Measurements from ENCODE around the gene SCRT2.

Gene SCRT2

DNA sequence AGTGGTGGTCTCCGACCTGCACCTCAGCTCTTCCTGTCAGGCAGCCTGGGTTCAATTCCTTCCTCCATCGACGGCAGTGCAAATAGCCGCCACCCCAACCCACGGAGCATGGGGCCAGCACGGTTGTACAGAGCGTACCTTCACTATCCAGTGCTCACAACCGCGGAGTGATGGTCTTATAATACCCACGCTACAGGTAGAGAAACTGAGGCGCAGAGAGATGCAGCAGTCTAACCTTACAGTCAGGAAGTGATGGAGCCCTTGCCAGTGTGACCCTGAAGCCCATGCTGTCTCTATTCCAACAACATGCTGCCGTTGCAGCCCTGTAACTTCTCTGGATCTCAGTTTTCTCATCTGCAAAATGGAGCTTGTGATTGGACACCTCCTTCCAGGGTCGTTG is 11.0 kb downstream of the SCRT2 start:
- Histone ChIP-seq H3K27ac (no peak overlapping the region), H3K79me2 (ENCODE audit: insufficient read depth, low read depth) (no peaks in the 10 kb centered on the region), H4K20me1 (ENCODE audit: insufficient read depth) (no peaks in the 10 kb centered on the region), H3K4me1 (ENCODE audit: low read depth, poor library complexity, severe bottlenecking) (no peaks in the 10 kb centered on the region), H3K36me3 (ENCODE audit: insufficient read depth) (no peaks in the 10 kb centered on the region), H3K27me3 (ENCODE audit: insufficient read depth, low read depth) (no peaks in the 10 kb centered on the region), H3K4me2 (no peak overlapping the region), H3K4me3 (IDR thresholded peaks at IDR 0.05; ENCODE audit: insufficient read depth, low read depth, low read length) (no peak overlapping the region), H2AFZ (ENCODE audit: low read depth) (no peak overlapping the region), H3K9ac (no peak overlapping the region)
- no peak for TF ChIP-seq CTCF (conservative IDR thresholded peaks at IDR 0.05; ENCODE audit: low read depth, low read length)

GRCh38 chr20:664151-664550 is 11.5 kb downstream of the SCRT2 start:
- Histone ChIP-seq H3K27ac (no peak overlapping the region), H3K4me2 (no peak overlapping the region), H3K27me3 (ENCODE audit: insufficient read depth, low read depth) (no peaks in the 10 kb centered on the region), H3K36me3 (ENCODE audit: insufficient read depth) (no peaks in the 10 kb centered on the region), H3K4me3 (IDR thresholded peaks at IDR 0.05; ENCODE audit: insufficient read depth, low read depth, low read length) (no peak overlapping the region), H3K9ac (no peak overlapping the region), H3K4me1 (ENCODE audit: low read depth, poor library complexity, severe bottlenecking) (no peaks in the 10 kb centered on the region), H2AFZ (ENCODE audit: low read depth) (no peak overlapping the region), H3K79me2 (ENCODE audit: insufficient read depth, low read depth) (no peaks in the 10 kb centered on the region), H4K20me1 (ENCODE audit: insufficient read depth) (no peaks in the 10 kb centered on the region)
- no peak for TF ChIP-seq CTCF (conservative IDR thresholded peaks at IDR 0.05; ENCODE audit: low read depth, low read length)

- Histone ChIP-seq H3K27ac (no peak overlapping the region), H3K27me3 (ENCODE audit: insufficient read depth, low read depth) (no peaks in the 10 kb centered on the region), H3K79me2 (ENCODE audit: insufficient read depth, low read depth) (no peaks in the 10 kb centered on the region), H3K4me1 (ENCODE audit: low read depth, poor library complexity, severe bottlenecking) (no peaks in the 10 kb centered on the region), H4K20me1 (ENCODE audit: insufficient read depth) (no peaks in the 10 kb centered on the region), H2AFZ (ENCODE audit: low read depth) (no peak overlapping the region), H3K36me3 (ENCODE audit: insufficient read depth) (no peaks in the 10 kb centered on the region), H3K4me3 (IDR thresholded peaks at IDR 0.05; ENCODE audit: insufficient read depth, low read depth, low read length) (no peak overlapping the region), H3K9ac (no peak overlapping the region), H3K4me2 (no peak overlapping the region)
- no peak for TF ChIP-seq CTCF (conservative IDR thresholded peaks at IDR 0.05; ENCODE audit: low read depth, low read length)
These were observed 12.1 kb downstream of the SCRT2 start for GRCh38 chr20:663315-664090.

DNA sequence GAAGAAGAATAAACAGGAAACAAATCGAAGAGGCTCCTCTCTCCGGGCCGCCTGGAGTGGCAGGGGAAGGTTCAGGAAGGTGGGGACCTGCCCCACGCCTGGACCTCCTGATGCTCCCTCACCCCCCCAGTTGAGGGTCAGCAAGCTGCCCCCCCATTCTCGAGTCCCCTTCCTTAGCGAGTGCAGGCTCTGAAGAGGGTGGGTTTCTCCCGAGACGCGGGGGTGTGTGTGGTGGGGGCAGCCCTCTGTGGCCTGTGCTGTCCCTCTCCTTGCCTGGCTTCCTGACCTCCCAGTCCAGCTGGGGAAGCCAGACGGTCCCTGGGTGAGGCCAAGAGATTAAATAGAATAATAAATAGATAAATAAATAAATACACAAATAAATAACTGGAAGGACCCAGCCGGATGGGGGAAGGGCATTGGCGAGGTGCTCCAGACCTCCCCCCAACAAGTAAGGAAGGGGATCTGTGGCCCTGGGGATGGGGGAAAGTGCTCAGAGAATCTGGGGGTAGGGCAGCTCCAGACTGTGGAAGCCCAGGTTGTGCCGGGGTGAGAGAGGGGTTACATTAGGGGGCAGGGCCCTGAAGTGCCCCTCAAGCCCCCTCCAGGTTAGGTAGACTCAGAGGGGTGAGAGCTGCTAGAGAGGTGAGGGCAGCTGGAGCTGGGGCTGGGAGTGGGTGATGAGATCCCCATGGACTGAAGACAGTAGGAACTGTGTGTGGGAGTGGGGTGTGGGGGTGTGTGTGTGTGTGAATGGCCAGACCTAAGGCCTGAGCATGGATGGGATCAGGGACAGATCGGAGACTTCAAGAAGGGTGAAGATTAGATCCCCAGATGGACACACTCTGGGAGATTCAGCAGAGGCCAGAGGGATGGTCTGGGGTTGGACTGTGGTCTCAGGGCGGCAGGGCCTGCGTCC is 13.1 kb downstream of the SCRT2 start:
- Histone ChIP-seq H4K20me1 (ENCODE audit: insufficient read depth) (no peaks in the 10 kb centered on the region), H3K4me1 (ENCODE audit: low read depth, poor library complexity, severe bottlenecking) (no peaks in the 10 kb centered on the region), H2AFZ (ENCODE audit: low read depth) (no peak overlapping the region), H3K27ac (no peak overlapping the region), H3K4me2 (no peak overlapping the region), H3K27me3 (ENCODE audit: insufficient read depth, low read depth) (no peaks in the 10 kb centered on the region), H3K36me3 (ENCODE audit: insufficient read depth) (no peaks in the 10 kb centered on the region), H3K9ac (no peak overlapping the region), H3K79me2 (ENCODE audit: insufficient read depth, low read depth) (no peaks in the 10 kb centered on the region), H3K4me3 (IDR thresholded peaks at IDR 0.05; ENCODE audit: insufficient read depth, low read depth, low read length) (no peak overlapping the region)
- no peak for TF ChIP-seq CTCF (conservative IDR thresholded peaks at IDR 0.05; ENCODE audit: low read depth, low read length)

Data from KMS-11 (cell line).